Tibial nerve (tissue), 4 donors: ENCODE data around the gene CEACAM3. TPM values are rescaled to one million over a fixed set of nuclear protein-coding genes. Genes with fewer than 3 reads are reported as not detected.

ENCODE experiments used
- DNase-seq, 2 donors: peaks; one replicate each; pipeline ENCODE4 v3.0.0-alpha.2; 2019; ENCODE audit warnings: low spot score in 2 of 2
- H3K27ac ChIP-seq, 4 donors: fragments of 200-600 bp; sonication (generic) in 3 of 4; one replicate each; pipeline ENCODE4 v1.5.1; 2017 to 2019; ENCODE audit warnings: mild to moderate bottlenecking in 1 of 4
- H3K27me3 ChIP-seq, 2 donors: fragments of 200-600 bp; sonication (generic) in 1 of 2; one replicate each; pipeline versions ENCODE4 v1.5.1 to v1.6.0; 2017 to 2019
- H3K36me3 ChIP-seq, 3 donors: fragments of 200-600 bp; sonication (generic); one replicate each; pipeline ENCODE4 v1.5.1; 2018 to 2019
- H3K4me1 ChIP-seq, 4 donors: fragments of 200-600 bp; sonication (generic) in 3 of 4; one replicate each; pipeline ENCODE4 v1.5.1; 2017 to 2019
- H3K4me3 ChIP-seq, 4 donors: fragments of 200-600 bp; sonication (generic) in 3 of 4; one replicate each; pipeline ENCODE4 v1.5.1; 2017 to 2019; ENCODE audit warnings: mild to moderate bottlenecking in 1 of 4, moderate library complexity in 1 of 4
- H3K9me3 ChIP-seq, 4 donors: fragments of 200-600 bp; sonication (generic) in 3 of 4; one replicate each; pipeline ENCODE4 v1.5.1; 2017 to 2019
- CTCF ChIP-seq, 5 experiments: fragments of 200-600 bp in 3 of 5; fragments of 450-650 bp in 2 of 5; sonication (generic) in 3 of 5; IDR thresholded peaks; one replicate each; pipeline ENCODE4 v1.5.1; 2016 to 2019; ENCODE audit warnings: antibody characterized with exemption in 5 of 5, mild to moderate bottlenecking in 3 of 5, moderate library complexity in 2 of 5
- EP300 ChIP-seq, 2 donors: sonication (generic); formaldehyde crosslinking; IDR thresholded peaks; one replicate each; pipeline ENCODE4 v1.6.1; 2017; ENCODE audit warnings: antibody characterized with exemption in 2 of 2, mild to moderate bottlenecking in 1 of 2
- POLR2A ChIP-seq, 2 donors: fragments of 450-650 bp; IDR thresholded peaks; one replicate each; pipeline ENCODE4 v1.6.1; 2017; ENCODE audit warnings: antibody characterized with exemption in 2 of 2, mild to moderate bottlenecking in 2 of 2, moderate library complexity in 2 of 2
- whole genome bisulfite sequencing, 2 donors: methylation state at CpG; one replicate each; pipeline ENCODE4 v1.1.5; 2018; 5-methylcytosine and 5-hydroxymethylcytosine counted together
- total RNA-seq, 4 donors: library from RNA; depleted of rRNA; stranded (reverse); fragments of >200 nt; gene quantifications; one replicate each; pipeline ENCODE4 v1.1.0, GENCODE V29; 2016

Gene CEACAM3
- total RNA-seq, 4 donors from 2014 or later, result 1.0 TPM; not detected in 3

- Histone ChIP-seq H3K27me3 (peaks cover 0 to 6% of the 10 kb centered on the region in 2 donors), H3K4me3 (no peak overlapping the region), H3K36me3 (no peaks in the 10 kb centered on the region), H3K9me3 (no peaks in the 10 kb centered on the region), H3K4me1 (no peaks in the 10 kb centered on the region), H3K27ac (no peak overlapping the region)
- DNase-seq, result no peak
- 2 to 4% methylated on average over 1 of the region's 1 CpG for WGBS, 2 donors
- TF ChIP-seq EP300 (IDR thresholded peaks at IDR 0.05) (no peak), POLR2A (IDR thresholded peaks at IDR 0.05) (no peak), CTCF (IDR thresholded peaks at IDR 0.05) (no peak)
These were observed 3.0 kb upstream of the CEACAM3 start for GRCh38 chr19:41793414-41793727.

GRCh38 chr19:41795031-41795461, 1.3 kb upstream of the CEACAM3 start:
- H3K36me3 ChIP-seq, result no peaks in the 10 kb centered on the region
- no peak overlapping the region for H3K4me3 ChIP-seq
- peak in 1 of 2 donors; percentile 71 for DNase-seq
- WGBS, 2 donors, result 41 to 43% methylated on average over 5 of the region's 5 CpGs
- peaks cover 0 to 6% of the 10 kb centered on the region in 2 donors for H3K27me3 ChIP-seq
- TF ChIP-seq POLR2A (IDR thresholded peaks at IDR 0.05) (no peak), EP300 (IDR thresholded peaks at IDR 0.05) (no peak), CTCF (IDR thresholded peaks at IDR 0.05) (peak; percentile 49 to 76 (median 61))
- H3K27ac ChIP-seq, result no peak overlapping the region
- no peaks in the 10 kb centered on the region for H3K4me1 ChIP-seq
- H3K9me3 ChIP-seq, result no peaks in the 10 kb centered on the region

GRCh38 chr19:41796901-41797300, 514 bp downstream of the CEACAM3 start:
- WGBS, 2 donors, result 84 to 88% methylated on average over 1 of the region's 1 CpG
- TF ChIP-seq EP300 (IDR thresholded peaks at IDR 0.05), result no peak
- no peak for TF ChIP-seq POLR2A (IDR thresholded peaks at IDR 0.05)
- no peak for TF ChIP-seq CTCF (IDR thresholded peaks at IDR 0.05)
- no peak overlapping the region for H3K4me3 ChIP-seq
- H3K9me3 ChIP-seq, result peaks cover 0 to 8% (median 0%) of the 10 kb centered on the region in 4 donors
- DNase-seq, result no peak
- peaks cover 0 to under 1% (median 0%) of the 10 kb centered on the region in 4 donors for H3K4me1 ChIP-seq
- no peaks in the 10 kb centered on the region for H3K36me3 ChIP-seq
- H3K27ac ChIP-seq, result no peak overlapping the region
- H3K27me3 ChIP-seq, result peaks cover 0 to 6% of the 10 kb centered on the region in 2 donors

- TF ChIP-seq EP300 (IDR thresholded peaks at IDR 0.05) (no peak), POLR2A (IDR thresholded peaks at IDR 0.05) (no peak), CTCF (IDR thresholded peaks at IDR 0.05) (no peak)
- Histone ChIP-seq H3K4me1 (peaks cover 0 to 7% (median 0%) of the 10 kb centered on the region in 4 donors), H3K27me3 (no peaks in the 10 kb centered on the region), H3K4me3 (no peak overlapping the region), H3K27ac (no peak overlapping the region), H3K36me3 (no peaks in the 10 kb centered on the region), H3K9me3 (peaks cover 0 to 8% (median 0%) of the 10 kb centered on the region in 4 donors)
- no peak for DNase-seq
- WGBS, 2 donors, result 66 to 71% methylated on average over 9 of the region's 9 CpGs
These were observed 3.1 kb downstream of the CEACAM3 start for GRCh38 chr19:41799444-41800000.

GRCh38 chr19:41801031-41801430, 4.6 kb downstream of the CEACAM3 start:
- no peak for TF ChIP-seq POLR2A (IDR thresholded peaks at IDR 0.05)
- TF ChIP-seq EP300 (IDR thresholded peaks at IDR 0.05), result no peak
- TF ChIP-seq CTCF (IDR thresholded peaks at IDR 0.05), result no peak
- peaks cover 0 to 7% (median 0%) of the 10 kb centered on the region in 4 donors for H3K4me1 ChIP-seq
- no peaks in the 10 kb centered on the region for H3K36me3 ChIP-seq
- H3K9me3 ChIP-seq, result peaks cover 0 to 8% (median 0%) of the 10 kb centered on the region in 4 donors
- no peak for DNase-seq
- H3K27me3 ChIP-seq, result no peaks in the 10 kb centered on the region
- WGBS, 2 donors, result 74 to 90% methylated on average over 4 of the region's 4 CpGs
- H3K4me3 ChIP-seq, result no peak overlapping the region
- H3K27ac ChIP-seq, result no peak overlapping the region
